ENCODE data around the gene KMT2A.

DNA sequence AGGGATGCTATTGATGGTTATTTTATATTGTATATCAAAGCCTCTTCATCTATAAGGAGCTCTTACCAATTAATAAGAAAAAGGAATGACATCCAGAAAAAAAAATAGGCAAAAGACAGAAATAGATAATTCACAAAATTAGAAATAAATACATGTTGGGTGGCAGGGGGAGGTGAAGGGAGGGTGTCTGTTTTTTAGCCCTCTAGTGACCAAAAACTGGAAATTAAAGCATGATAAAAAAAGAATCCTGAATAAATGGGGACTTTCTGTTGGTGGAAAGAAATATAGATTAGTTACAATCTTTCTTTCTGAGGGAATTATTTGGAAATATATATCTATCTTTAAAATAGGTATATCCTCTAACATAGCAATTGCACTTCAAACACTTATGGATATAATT lies 49.0 kb downstream of the KMT2A start:
- TF ChIP-seq, protein P1, sequence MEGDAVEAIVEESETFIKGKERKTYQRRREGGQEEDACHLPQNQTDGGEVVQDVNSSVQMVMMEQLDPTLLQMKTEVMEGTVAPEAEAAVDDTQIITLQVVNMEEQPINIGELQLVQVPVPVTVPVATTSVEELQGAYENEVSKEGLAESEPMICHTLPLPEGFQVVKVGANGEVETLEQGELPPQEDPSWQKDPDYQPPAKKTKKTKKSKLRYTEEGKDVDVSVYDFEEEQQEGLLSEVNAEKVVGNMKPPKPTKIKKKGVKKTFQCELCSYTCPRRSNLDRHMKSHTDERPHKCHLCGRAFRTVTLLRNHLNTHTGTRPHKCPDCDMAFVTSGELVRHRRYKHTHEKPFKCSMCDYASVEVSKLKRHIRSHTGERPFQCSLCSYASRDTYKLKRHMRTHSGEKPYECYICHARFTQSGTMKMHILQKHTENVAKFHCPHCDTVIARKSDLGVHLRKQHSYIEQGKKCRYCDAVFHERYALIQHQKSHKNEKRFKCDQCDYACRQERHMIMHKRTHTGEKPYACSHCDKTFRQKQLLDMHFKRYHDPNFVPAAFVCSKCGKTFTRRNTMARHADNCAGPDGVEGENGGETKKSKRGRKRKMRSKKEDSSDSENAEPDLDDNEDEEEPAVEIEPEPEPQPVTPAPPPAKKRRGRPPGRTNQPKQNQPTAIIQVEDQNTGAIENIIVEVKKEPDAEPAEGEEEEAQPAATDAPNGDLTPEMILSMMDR (IDR thresholded peaks at IDR 0.05), result no peak
- TF ChIP-seq EZH2phosphoT487 (IDR thresholded peaks at IDR 0.05) (no peak), EZH2 (IDR thresholded peaks at IDR 0.05) (no peak)
